ENCODE data around the gene NECAP2. TPM values are rescaled to one million over a fixed set of nuclear protein-coding genes. Genes with fewer than 3 reads are reported as not detected.

Gene NECAP2
- polyA plus RNA-seq, 1 of the 3 experiments (the other 2 are of a cell fraction) = 100.0 TPM

GRCh38 chr1:16446116-16446515 is 5.6 kb downstream of the NECAP2 start (continued):
- TF ChIP-seq NRF1 (IDR thresholded peaks at IDR 0.05; ENCODE audit: low read depth, low read length) = no peak
- TF ChIP-seq CHD2 (IDR thresholded peaks at IDR 0.05; ENCODE audit: low read length, partially characterized antibody) = no peak
- TF ChIP-seq ELF1 (IDR thresholded peaks at IDR 0.05) = no peak
- no peak for TF ChIP-seq NFIC (IDR thresholded peaks at IDR 0.05; ENCODE audit: borderline replicate concordance)

GRCh38 chr1:16447641-16448040 is 7.1 kb downstream of the NECAP2 start:
- no peaks in the 10 kb centered on the region for H3K9me3 ChIP-seq
- peaks cover 72% of the 10 kb centered on the region for H3K79me2 ChIP-seq (ENCODE audit: insufficient read depth)
- ChIA-PET POLR2A (no interaction called here), CTCF (no interaction called here)
- TF ChIP-seq MXI1 (IDR thresholded peaks at IDR 0.05; ENCODE audit: low read depth, low read length) (no peak), REST (IDR thresholded peaks at IDR 0.05; ENCODE audit: low read depth, low read length) (no peak), NRF1 (IDR thresholded peaks at IDR 0.05; ENCODE audit: low read depth, low read length) (no peak), EZH2phosphoT487 (IDR thresholded peaks at IDR 0.05; ENCODE audit: borderline replicate concordance, low read depth) (no peak), CTCF (IDR thresholded peaks at IDR 0.05) (no peak), USF2 (IDR thresholded peaks at IDR 0.05; ENCODE audit: borderline replicate concordance, low read depth, low read length) (no peak), FOXM1 (IDR thresholded peaks at IDR 0.05; ENCODE audit: low read depth) (no peak), GABPA (IDR thresholded peaks at IDR 0.05; ENCODE audit: low read depth) (no peak), EP300 (IDR thresholded peaks at IDR 0.05; ENCODE audit: borderline replicate concordance in 1 of 2, low read depth in 1 of 2, low read length in 1 of 2) (no peak), RAD21 (IDR thresholded peaks at IDR 0.05; ENCODE audit: low read length) (no peak)
- H3K27me3 ChIP-seq (ENCODE audit: insufficient read depth) = no peaks in the 10 kb centered on the region
- no peak for DNase-seq
- peaks cover 9% of the 10 kb centered on the region; the same call in 1 of the 2 replicates for H4K20me1 ChIP-seq (ENCODE audit: insufficient read depth)
- H3K27ac ChIP-seq (ENCODE audit: low read depth in 2 of 2, low read length in 1 of 2) = no peak overlapping the region
- WGBS (ENCODE audit: low lambda C conversion rate) = 95% methylated on average over 9 of the region's 9 CpGs
- no peak overlapping the region for H3K4me2 ChIP-seq
- H3K9me2 ChIP-seq = no peaks in the 10 kb centered on the region
- no peak overlapping the region for H3K9ac ChIP-seq
- H3K4me3 ChIP-seq (ENCODE audit: low read depth in 2 of 2, low read length in 1 of 2) = no peak overlapping the region
- peaks cover 45 to 78% of the 10 kb centered on the region in 2 experiments for H3K36me3 ChIP-seq (replicated peaks in 1 of 2; ENCODE audit: control insufficient read depth in 1 of 2, insufficient read depth in 2 of 2, low read length in 1 of 2)
- peaks cover 6% of the 10 kb centered on the region for H3F3A ChIP-seq (replicated peaks; ENCODE audit: insufficient read depth)
- H2AFZ ChIP-seq (ENCODE audit: low read depth) = no peak overlapping the region
- H3K4me1 ChIP-seq (ENCODE audit: control insufficient read depth in 1 of 2, insufficient read depth in 2 of 2, low read depth in 1 of 2, low read length in 1 of 2) = no peaks in the 10 kb centered on the region; a peak in 1 of 4 replicates

All from SK-N-SH (cell line).